Measurements from ENCODE around the gene ANKS1B.

Gene ANKS1B

DNA sequence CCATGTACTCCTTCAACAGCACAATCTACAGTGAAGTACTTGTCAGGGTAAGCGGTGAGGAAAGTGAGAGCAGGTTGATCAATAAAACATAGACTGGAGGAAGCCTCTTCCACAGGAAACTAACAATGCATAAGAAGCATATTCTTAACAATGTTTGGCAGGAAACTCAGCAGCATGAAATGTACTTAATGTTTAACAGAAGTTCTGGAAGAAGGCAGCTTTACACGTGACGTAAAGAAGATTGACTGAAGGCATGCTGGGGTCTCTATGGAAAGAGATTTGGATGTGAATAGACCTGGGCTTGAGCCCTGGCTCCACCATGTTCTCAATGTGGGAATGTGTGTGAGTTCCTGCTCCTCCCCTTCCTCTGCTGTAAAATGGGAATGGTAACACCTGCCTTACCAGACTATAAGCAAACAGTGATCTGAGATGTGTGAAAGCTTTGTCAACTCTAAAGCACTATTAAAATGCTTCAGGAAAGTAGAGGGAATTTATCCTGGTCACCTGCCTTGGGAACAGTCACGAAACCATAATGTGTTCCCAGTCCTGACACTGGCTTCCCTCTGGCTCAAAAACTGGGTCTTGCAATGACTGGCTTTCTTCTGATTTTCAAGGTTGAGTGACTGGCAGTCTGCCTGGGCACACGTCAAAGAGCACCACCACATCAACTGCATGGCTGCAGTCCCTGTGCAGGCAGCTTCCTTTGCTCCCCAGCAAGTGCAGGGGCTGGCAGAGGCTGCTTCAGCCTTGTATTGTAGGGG lies 955.0 kb downstream of the ANKS1B start:
- H3K27me3 ChIP-seq (ENCODE audit: insufficient read depth, low read length) = peaks cover 3% of the 10 kb centered on the region; the same call in 1 of the 2 replicates
- 80% methylated on average over 4 of the region's 5 CpGs for WGBS
- no peak overlapping the region for H3K27ac ChIP-seq (ENCODE audit: low read depth, low read length)
- H3K9ac ChIP-seq (ENCODE audit: low read depth, low read length) = no peak overlapping the region
- peaks cover 14% of the 10 kb centered on the region for H3K4me1 ChIP-seq (ENCODE audit: insufficient read depth, low read length)
- 0 out of 2 replicates have a peak, but pooled peaks cover 2% of the 10 kb centered on the region for H3K9me3 ChIP-seq (ENCODE audit: insufficient read depth, low read depth, low read length)
- H3K36me3 ChIP-seq (ENCODE audit: insufficient read depth, low read length) = no peaks in the 10 kb centered on the region
- no peak overlapping the region for H3K4me3 ChIP-seq (ENCODE audit: low read length)

DNA sequence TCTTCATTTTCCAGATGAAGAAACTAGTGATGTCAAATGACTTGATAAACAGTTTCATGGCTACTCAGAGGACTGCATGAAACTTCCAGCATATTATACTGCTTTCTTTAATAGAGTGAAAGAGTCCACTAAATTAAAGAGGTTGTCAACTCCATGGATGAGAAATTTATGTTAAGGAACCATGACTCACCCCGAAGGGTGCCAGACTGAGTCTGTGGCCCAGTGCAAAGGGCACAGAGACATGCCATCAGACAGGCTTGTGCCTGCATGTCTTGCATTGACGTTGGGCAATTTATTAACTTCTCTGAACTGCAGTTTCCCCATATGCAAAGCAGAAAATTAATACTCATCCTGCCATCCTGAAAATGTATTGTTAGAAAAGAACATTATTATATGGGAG lies 957.3 kb downstream of the ANKS1B start:
- no peak overlapping the region for H3K4me3 ChIP-seq (ENCODE audit: low read length)
- H3K36me3 ChIP-seq (ENCODE audit: insufficient read depth, low read length) = no peaks in the 10 kb centered on the region
- H3K9ac ChIP-seq (ENCODE audit: low read depth, low read length) = no peak overlapping the region
- H3K27me3 ChIP-seq (ENCODE audit: insufficient read depth, low read length) = peaks cover 3% of the 10 kb centered on the region; the same call in 1 of the 2 replicates
- peaks cover 14% of the 10 kb centered on the region for H3K4me1 ChIP-seq (ENCODE audit: insufficient read depth, low read length)
- WGBS = 95% methylated on average over 2 of the region's 2 CpGs
- 0 out of 2 replicates have a peak, but pooled peaks cover 2% of the 10 kb centered on the region for H3K9me3 ChIP-seq (ENCODE audit: insufficient read depth, low read depth, low read length)
- no peak overlapping the region for H3K27ac ChIP-seq (ENCODE audit: low read depth, low read length)

DNA sequence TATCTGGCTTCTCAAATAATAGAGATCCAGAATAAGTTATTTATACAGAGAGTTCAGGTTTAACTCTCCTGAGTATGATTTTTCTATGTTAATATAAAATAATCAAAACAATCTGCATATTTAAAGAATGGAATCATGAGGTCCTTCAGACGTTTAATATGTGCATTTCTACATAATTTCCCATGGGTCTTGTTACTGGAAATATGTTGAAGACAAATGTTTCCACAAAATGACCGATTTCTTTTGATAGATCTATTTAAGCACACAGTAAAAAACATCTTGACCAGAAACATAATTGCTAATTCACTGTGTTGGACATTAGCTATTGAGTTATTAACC lies 957.7 kb downstream of the ANKS1B start:
- no peak overlapping the region for H3K4me3 ChIP-seq (ENCODE audit: low read length)
- H3K27ac ChIP-seq (ENCODE audit: low read depth, low read length) = no peak overlapping the region; the same call in 1 of the 2 replicates
- no peaks in the 10 kb centered on the region for H3K9me3 ChIP-seq (ENCODE audit: insufficient read depth, low read depth, low read length)
- H3K36me3 ChIP-seq (ENCODE audit: insufficient read depth, low read length) = no peaks in the 10 kb centered on the region
- peaks cover 3% of the 10 kb centered on the region; the same call in 1 of the 2 replicates for H3K27me3 ChIP-seq (ENCODE audit: insufficient read depth, low read length)
- WGBS = 100% methylated on average over 2 of the region's 2 CpGs
- peaks cover 14% of the 10 kb centered on the region for H3K4me1 ChIP-seq (ENCODE audit: insufficient read depth, low read length)
- H3K9ac ChIP-seq (ENCODE audit: low read depth, low read length) = no peak overlapping the region

DNA sequence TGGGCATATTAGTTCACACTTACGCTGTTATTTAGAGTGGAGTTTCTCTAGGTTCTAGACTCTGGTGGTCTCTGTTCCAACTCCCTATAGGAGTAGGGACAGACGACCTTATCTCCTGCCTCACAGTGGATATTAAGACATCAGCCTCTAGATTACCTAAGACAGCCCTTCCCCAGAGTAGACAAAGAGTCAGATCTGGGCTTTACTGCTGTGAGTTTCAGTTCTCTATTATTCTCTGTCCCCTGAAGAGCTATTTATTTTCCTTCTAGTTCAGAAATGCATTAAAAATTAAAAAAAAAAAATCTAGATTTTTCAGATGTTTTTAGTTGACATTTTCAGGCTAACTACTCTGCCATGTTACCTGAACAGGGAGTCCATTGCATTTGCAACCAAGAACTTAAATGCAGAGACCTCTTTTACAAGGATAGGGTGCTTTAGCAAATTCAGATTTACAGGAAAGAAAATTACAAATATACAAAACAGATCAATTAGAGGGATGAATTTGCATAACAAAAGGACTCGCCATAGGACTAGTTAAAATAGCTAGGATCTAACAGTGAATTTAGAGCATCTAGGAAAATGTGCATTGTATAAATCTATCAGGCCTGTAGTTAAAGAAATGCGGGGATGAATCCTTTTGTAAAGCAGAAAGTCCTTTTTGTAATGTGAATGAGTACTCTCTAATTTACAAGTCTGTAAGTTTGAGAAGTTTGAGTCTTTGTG lies 958.2 kb downstream of the ANKS1B start:
- H3K27me3 ChIP-seq (ENCODE audit: insufficient read depth, low read length) = peaks cover 3% of the 10 kb centered on the region; the same call in 1 of the 2 replicates
- H3K27ac ChIP-seq (ENCODE audit: low read depth, low read length) = no peak overlapping the region; the same call in 1 of the 2 replicates
- 75% methylated on average over 4 of the region's 4 CpGs for WGBS
- H3K9ac ChIP-seq (ENCODE audit: low read depth, low read length) = no peak overlapping the region
- no peaks in the 10 kb centered on the region for H3K9me3 ChIP-seq (ENCODE audit: insufficient read depth, low read depth, low read length)
- H3K36me3 ChIP-seq (ENCODE audit: insufficient read depth, low read length) = no peaks in the 10 kb centered on the region
- H3K4me3 ChIP-seq (ENCODE audit: low read length) = no peak overlapping the region
- peaks cover 14% of the 10 kb centered on the region for H3K4me1 ChIP-seq (ENCODE audit: insufficient read depth, low read length)

DNA sequence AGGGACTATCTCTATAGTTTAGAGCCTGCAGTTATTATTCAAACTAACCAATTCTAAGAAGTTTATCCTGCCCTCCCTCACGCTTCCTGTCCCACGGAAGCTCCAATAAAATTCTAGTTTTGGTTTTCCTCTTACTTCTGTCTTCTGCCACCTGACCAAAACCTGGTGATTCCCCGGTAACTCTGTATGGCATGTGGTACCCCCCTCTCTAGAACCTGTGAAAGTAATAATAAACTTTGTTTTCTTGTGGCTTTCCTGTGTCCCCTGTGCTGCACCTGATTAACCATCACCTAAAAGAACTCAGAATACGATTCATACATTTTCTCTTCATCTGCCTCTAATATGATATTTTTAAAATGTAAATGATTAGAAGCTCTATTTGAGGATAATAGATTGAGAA lies 959.9 kb downstream of the ANKS1B start:
- H3K9me3 ChIP-seq (ENCODE audit: insufficient read depth, low read depth, low read length) = no peaks in the 10 kb centered on the region
- 97% methylated on average over 3 of the region's 4 CpGs for WGBS
- H3K4me3 ChIP-seq (ENCODE audit: low read length) = no peak overlapping the region
- H3K4me1 ChIP-seq (ENCODE audit: insufficient read depth, low read length) = peaks cover 14% of the 10 kb centered on the region
- H3K9ac ChIP-seq (ENCODE audit: low read depth, low read length) = no peak overlapping the region
- H3K27ac ChIP-seq (ENCODE audit: low read depth, low read length) = no peak overlapping the region
- no peaks in the 10 kb centered on the region for H3K36me3 ChIP-seq (ENCODE audit: insufficient read depth, low read length)
- peaks cover 3% of the 10 kb centered on the region; the same call in 1 of the 2 replicates for H3K27me3 ChIP-seq (ENCODE audit: insufficient read depth, low read length)

DNA sequence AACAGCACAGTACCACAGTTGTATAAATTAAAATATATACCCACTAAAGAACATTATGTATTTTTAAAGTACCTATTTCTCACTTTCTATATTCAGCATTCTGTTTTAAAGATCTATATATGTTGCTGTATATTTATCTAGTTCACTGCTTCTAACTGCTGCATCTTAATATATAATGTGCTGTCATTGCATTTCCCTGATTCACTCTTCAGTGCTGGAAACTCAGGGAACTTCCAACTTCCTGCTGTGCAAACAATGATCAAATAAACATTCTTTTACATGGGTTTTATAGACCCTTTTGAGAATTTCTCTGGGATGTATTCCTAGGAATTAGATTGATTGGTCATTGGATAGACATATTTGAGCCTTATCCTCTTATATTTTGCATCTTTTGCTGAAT lies 960.5 kb downstream of the ANKS1B start:
- Histone ChIP-seq H3K27ac (ENCODE audit: low read depth, low read length) (no peak overlapping the region), H3K9me3 (ENCODE audit: insufficient read depth, low read depth, low read length) (no peaks in the 10 kb centered on the region), H3K4me3 (ENCODE audit: low read length) (no peak overlapping the region), H3K9ac (ENCODE audit: low read depth, low read length) (no peak overlapping the region), H3K4me1 (ENCODE audit: insufficient read depth, low read length) (peaks cover 14% of the 10 kb centered on the region), H3K27me3 (ENCODE audit: insufficient read depth, low read length) (peaks cover 3% of the 10 kb centered on the region; the same call in 1 of the 2 replicates), H3K36me3 (ENCODE audit: insufficient read depth, low read length) (no peaks in the 10 kb centered on the region)

DNA sequence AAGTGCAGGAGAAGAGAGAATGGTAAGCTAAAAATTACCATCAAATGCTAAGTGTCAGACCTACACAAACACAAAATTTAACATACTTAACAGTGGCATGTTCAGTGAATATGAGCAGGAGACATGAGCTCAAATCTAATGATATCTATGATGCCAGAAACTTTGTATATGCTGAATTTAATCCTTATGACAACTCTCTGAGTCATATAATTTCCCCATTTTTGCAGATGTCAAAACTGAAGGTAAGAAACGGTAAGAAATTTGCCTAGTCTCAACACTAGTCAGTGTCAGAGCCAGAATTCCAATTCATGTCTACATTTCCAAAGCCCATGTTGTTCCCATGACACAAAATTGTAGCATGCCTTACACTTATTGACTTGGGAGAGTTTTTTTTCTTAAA lies 963.9 kb downstream of the ANKS1B start:
- no peak overlapping the region for H3K9ac ChIP-seq (ENCODE audit: low read depth, low read length)

DNA sequence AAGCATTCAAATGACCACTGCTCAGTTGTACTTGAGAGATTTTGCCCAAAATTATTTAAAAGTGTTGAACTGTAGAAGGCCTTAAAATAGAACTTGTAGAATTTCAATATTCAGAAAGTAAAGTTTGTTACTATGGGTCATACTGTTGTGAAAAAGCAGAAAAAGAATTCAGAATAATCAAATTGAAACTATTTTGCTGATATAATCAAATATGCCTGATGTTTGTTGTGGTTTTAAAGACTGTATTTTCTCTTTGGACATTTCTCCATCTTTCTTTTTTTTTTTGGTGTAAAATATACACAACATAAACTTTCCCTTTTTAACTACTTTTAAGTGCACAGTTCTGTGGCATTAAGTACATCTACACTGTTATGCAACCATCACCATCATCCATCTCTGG lies 964.9 kb downstream of the ANKS1B start:
- no peaks in the 10 kb centered on the region for H3K4me1 ChIP-seq (ENCODE audit: insufficient read depth, low read length)
- no peak overlapping the region for H3K27ac ChIP-seq (ENCODE audit: low read depth, low read length)
- H3K36me3 ChIP-seq (ENCODE audit: insufficient read depth, low read length) = no peaks in the 10 kb centered on the region
- peaks cover 5% of the 10 kb centered on the region for H3K9me3 ChIP-seq (ENCODE audit: insufficient read depth, low read depth, low read length)
- no peaks in the 10 kb centered on the region for H3K27me3 ChIP-seq (ENCODE audit: insufficient read depth, low read length)
- no peak overlapping the region for H3K9ac ChIP-seq (ENCODE audit: low read depth, low read length)
- no peak overlapping the region for H3K4me3 ChIP-seq (ENCODE audit: low read length)

More for the DNA sequence above, 963.9 kb downstream of the ANKS1B start:
- Histone ChIP-seq H3K36me3 (ENCODE audit: insufficient read depth, low read length) (no peaks in the 10 kb centered on the region), H3K27ac (ENCODE audit: low read depth, low read length) (no peak overlapping the region), H3K27me3 (ENCODE audit: insufficient read depth, low read length) (peaks cover 3% of the 10 kb centered on the region; the same call in 1 of the 2 replicates), H3K4me3 (ENCODE audit: low read length) (no peak overlapping the region), H3K4me1 (ENCODE audit: insufficient read depth, low read length) (no peaks in the 10 kb centered on the region), H3K9me3 (ENCODE audit: insufficient read depth, low read depth, low read length) (peaks cover 5% of the 10 kb centered on the region)
- WGBS = 94% methylated on average over 1 of the region's 1 CpG

DNA sequence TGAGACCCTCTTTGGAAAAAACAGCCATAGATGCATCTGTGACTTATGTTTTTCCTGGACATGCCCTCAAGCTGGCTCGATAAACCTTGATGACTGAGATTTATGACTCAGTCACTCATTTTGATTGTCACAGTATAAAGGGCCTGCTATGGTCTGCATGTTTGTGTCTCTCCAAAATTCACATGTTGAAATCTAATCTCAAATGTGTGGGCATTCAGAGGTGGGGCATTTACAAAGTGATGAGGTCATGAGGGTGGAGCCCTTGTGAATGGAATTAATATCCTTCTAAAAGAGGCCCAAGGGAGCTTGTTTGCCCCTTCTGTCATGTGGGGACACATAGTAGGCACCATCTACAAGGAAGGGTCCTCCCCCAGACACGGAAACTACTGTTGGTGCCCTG lies 966.8 kb downstream of the ANKS1B start:
- no peaks in the 10 kb centered on the region for H3K27me3 ChIP-seq (ENCODE audit: insufficient read depth, low read length)
- H3K36me3 ChIP-seq (ENCODE audit: insufficient read depth, low read length) = no peaks in the 10 kb centered on the region
- H3K4me3 ChIP-seq (ENCODE audit: low read length) = no peak overlapping the region
- peaks cover 5% of the 10 kb centered on the region for H3K9me3 ChIP-seq (ENCODE audit: insufficient read depth, low read depth, low read length)
- no peak overlapping the region for H3K9ac ChIP-seq (ENCODE audit: low read depth, low read length)
- WGBS = 76% methylated on average over 2 of the region's 2 CpGs
- H3K4me1 ChIP-seq (ENCODE audit: insufficient read depth, low read length) = no peaks in the 10 kb centered on the region
- no peak overlapping the region for H3K27ac ChIP-seq (ENCODE audit: low read depth, low read length)

DNA sequence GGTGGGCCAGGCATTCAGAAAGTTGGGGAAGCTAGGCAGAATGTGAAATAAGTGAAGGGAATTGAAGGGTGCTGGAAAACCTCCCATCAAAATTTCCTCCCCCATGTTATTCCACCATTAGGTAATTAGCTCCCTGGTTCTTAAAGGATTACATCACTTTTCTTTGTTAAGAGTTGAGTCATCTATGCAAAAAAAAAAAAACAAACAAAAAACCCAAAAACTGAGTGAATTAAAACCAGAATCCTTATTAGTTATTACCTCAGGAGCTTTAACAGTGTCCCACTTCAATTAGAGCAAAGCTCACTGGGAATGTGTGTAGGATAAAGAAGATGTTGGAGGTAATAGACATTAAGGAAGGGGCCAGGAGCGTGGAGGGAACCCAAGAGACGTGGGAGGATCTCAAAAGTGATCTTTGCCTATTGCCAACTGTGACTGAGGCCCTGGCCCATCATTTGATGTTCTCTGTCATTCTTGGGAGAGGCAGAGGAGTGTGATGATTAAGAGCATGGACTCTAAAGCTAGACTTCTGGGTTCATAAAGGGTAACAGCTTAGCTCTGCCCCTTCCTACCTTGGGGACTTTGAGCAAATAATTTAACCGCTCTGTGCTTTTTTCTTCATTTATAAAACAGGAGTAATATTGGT lies 975.0 kb downstream of the ANKS1B start:
- no peaks in the 10 kb centered on the region for H3K36me3 ChIP-seq (ENCODE audit: insufficient read depth, low read length)
- no peak overlapping the region for H3K4me3 ChIP-seq (ENCODE audit: low read length)
- H3K27ac ChIP-seq (ENCODE audit: low read depth, low read length) = no peak overlapping the region
- no peaks in the 10 kb centered on the region for H3K4me1 ChIP-seq (ENCODE audit: insufficient read depth, low read length)
- no peaks in the 10 kb centered on the region for H3K9me3 ChIP-seq (ENCODE audit: insufficient read depth, low read depth, low read length)
- no peak overlapping the region for H3K9ac ChIP-seq (ENCODE audit: low read depth, low read length)
- 91% methylated on average over 3 of the region's 3 CpGs for WGBS
- H3K27me3 ChIP-seq (ENCODE audit: insufficient read depth, low read length) = no peaks in the 10 kb centered on the region

DNA sequence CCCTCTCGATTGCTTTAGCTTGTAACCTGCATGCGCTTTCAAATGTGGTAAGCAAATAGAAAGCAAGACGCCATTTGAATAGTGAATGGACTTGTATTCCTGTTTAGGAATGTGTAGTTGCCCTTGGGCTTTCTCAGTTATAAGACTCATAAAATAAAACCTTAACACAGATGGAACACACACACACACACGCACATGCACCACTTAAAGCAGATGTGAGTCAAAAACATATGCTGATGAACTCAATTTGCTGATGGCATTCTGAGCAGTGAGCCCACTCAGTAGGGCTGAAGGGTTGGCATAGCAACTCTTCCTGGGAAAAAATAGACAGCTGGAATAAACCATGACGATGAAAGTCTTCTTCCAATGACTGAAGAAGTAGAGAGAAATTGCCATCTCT lies 979.1 kb downstream of the ANKS1B start:
- Histone ChIP-seq H3K27me3 (ENCODE audit: insufficient read depth, low read length) (no peaks in the 10 kb centered on the region), H3K4me3 (ENCODE audit: low read length) (no peak overlapping the region)

More for the DNA sequence above, 979.1 kb downstream of the ANKS1B start:
- Histone ChIP-seq H3K4me1 (ENCODE audit: insufficient read depth, low read length) (no peaks in the 10 kb centered on the region), H3K27ac (ENCODE audit: low read depth, low read length) (no peak overlapping the region), H3K9ac (ENCODE audit: low read depth, low read length) (no peak overlapping the region), H3K36me3 (ENCODE audit: insufficient read depth, low read length) (no peaks in the 10 kb centered on the region), H3K9me3 (ENCODE audit: insufficient read depth, low read depth, low read length) (no peaks in the 10 kb centered on the region)
- WGBS = 88% methylated on average over 5 of the region's 5 CpGs
